ENCODE data around the gene ROPN1. TPM values are rescaled to one million over a fixed set of nuclear protein-coding genes. Genes with fewer than 3 reads are reported as not detected.
"Not testable (repeated sequence)": the region's sequence is repeated elsewhere in the genome, so short reads cannot be mapped to it uniquely, and the experiment has no call there.

The ROPN1 gene
- total RNA-seq, 2 experiments from 2014 or later, result not detected

DNA sequence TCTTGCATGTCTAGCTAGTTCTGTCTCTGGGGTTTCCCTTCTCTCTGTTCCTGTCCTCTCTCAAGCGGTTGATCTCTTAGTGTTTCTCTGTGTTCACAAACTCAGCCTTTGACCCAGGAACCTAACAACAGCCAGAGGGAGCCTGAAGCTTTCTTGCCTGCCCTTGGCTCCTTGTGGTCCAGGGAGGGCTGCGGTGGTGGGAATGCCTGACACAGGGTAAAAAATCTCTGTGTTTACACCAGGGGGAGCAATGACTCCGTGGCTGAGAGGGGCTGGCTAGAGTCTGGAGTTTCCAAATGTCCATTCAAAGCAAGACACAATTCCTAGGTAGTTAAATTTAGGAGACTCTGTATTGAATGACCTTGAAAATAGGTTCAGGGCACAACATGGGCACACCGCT lies 24.6 kb upstream of the ROPN1 start:
- H3K9me3 ChIP-seq (ENCODE audit: low read length); H4K20me1 ChIP-seq (ENCODE audit: insufficient read depth, low read length); H3K36me3 ChIP-seq (ENCODE audit: insufficient read depth, low read length); CTCF ChIA-PET (ENCODE audit: unreplicated experiment); H3K79me2 ChIP-seq (ENCODE audit: insufficient read depth, low read depth, low read length); DNase-seq (ENCODE audit: low spot score); H2AFZ ChIP-seq (ENCODE audit: low read length); H3K27ac ChIP-seq (ENCODE audit: low read depth, low read length, poor library complexity, severe bottlenecking); H3K4me3 ChIP-seq (ENCODE audit: low read depth, low read length, poor library complexity, severe bottlenecking); H3K4me1 ChIP-seq (ENCODE audit: insufficient read depth, low read length, poor library complexity, severe bottlenecking); BruUV-seq (replicated peaks); H3K9me2 ChIP-seq (ENCODE audit: insufficient read depth, low read length); POLR2A ChIA-PET; H3K4me2 ChIP-seq (ENCODE audit: low read length): not testable (repeated sequence)
- intact Hi-C loops (cut with micrococcal nuclease; ENCODE audit: unreplicated experiment), result loop anchor here (5.0 kb wide), 1 partner anchor 61 kb away; no protein-coding TSS in a partner anchor
- TF ChIP-seq, protein P1, sequence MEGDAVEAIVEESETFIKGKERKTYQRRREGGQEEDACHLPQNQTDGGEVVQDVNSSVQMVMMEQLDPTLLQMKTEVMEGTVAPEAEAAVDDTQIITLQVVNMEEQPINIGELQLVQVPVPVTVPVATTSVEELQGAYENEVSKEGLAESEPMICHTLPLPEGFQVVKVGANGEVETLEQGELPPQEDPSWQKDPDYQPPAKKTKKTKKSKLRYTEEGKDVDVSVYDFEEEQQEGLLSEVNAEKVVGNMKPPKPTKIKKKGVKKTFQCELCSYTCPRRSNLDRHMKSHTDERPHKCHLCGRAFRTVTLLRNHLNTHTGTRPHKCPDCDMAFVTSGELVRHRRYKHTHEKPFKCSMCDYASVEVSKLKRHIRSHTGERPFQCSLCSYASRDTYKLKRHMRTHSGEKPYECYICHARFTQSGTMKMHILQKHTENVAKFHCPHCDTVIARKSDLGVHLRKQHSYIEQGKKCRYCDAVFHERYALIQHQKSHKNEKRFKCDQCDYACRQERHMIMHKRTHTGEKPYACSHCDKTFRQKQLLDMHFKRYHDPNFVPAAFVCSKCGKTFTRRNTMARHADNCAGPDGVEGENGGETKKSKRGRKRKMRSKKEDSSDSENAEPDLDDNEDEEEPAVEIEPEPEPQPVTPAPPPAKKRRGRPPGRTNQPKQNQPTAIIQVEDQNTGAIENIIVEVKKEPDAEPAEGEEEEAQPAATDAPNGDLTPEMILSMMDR (conservative IDR thresholded peaks at IDR 0.05; ENCODE audit: low read length), result 0 out of 2 replicates have a peak, but pooled peaks have one; percentile 22

DNA sequence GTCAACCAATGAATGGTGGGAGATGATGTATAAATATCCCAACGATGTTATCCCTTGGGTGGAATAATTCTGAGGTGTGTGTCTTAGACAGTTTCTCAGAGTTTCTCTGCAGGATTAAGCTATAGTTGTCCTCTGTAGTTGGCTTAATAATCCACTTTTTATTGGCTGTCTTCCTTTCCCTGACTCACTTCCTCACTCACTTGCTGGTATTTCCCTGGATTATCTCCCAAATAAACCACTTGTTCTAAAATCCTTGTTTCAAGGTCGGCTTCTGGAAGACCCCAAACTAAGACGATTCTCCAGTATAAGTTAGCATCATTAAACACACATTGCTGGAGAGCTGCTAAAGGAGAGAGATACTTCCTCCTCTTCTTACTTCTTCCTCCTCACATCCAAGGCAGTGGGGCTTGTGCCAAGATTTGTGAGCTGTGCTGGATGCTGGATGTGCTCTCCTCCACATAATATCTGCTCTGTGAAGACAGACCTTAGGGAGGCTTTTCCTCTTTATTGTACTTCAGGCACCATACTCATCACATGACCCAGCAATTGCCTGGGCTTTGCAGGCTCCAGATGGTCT lies 22.5 kb upstream of the ROPN1 start:
- no peaks in the 10 kb centered on the region for H3K9me2 ChIP-seq (ENCODE audit: insufficient read depth, low read length)
- no TSS peak for BruUV-seq (replicated peaks)
- H3K4me3 ChIP-seq (ENCODE audit: low read depth, low read length, poor library complexity, severe bottlenecking), result no peak overlapping the region
- H3K4me2 ChIP-seq (ENCODE audit: low read length), result no peak overlapping the region
- TF ChIP-seq, protein P1 (conservative IDR thresholded peaks at IDR 0.05; ENCODE audit: low read length), result no peak
- TF ChIP-seq EZH2phosphoT487 (IDR thresholded peaks at IDR 0.05; ENCODE audit: borderline replicate concordance, low read depth, low read length), result no peak
- DNase-seq (ENCODE audit: low spot score), result no peak
- H3K36me3 ChIP-seq (ENCODE audit: insufficient read depth, low read length), result no peaks in the 10 kb centered on the region
- H2AFZ ChIP-seq (ENCODE audit: low read length), result no peak overlapping the region
- no peaks in the 10 kb centered on the region for H4K20me1 ChIP-seq (ENCODE audit: insufficient read depth, low read length)
- intact Hi-C loops (cut with micrococcal nuclease; ENCODE audit: unreplicated experiment), result no loop called here
- no peaks in the 10 kb centered on the region for H3K79me2 ChIP-seq (ENCODE audit: insufficient read depth, low read depth, low read length)
- no peak overlapping the region for H3K27ac ChIP-seq (ENCODE audit: low read depth, low read length, poor library complexity, severe bottlenecking)
- no peaks in the 10 kb centered on the region for H3K4me1 ChIP-seq (ENCODE audit: insufficient read depth, low read length, poor library complexity, severe bottlenecking)
- ChIA-PET CTCF (ENCODE audit: unreplicated experiment) (no interaction called here), POLR2A (no interaction called here)
- H3K9me3 ChIP-seq (ENCODE audit: low read length), result no peaks in the 10 kb centered on the region

DNA sequence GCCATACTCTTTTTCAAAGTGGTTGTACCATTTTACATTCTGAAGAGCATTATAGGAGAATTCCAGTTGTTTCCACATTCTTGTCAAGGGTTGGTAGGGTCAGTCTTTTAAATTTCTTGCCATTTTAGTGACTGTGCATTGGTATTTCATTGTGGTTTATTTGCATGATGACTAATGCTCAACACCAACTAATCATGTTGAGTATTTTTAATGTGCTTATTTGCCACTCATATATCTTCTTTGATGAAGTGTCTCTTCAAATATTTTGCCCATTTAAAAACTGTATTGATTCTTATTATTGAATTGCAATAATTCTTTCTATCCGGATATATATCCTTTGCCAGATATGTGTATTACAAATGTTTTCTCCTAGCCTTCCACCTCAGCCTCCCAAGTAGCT lies 16.4 kb upstream of the ROPN1 start:
- POLR2A ChIA-PET, result not testable (repeated sequence)

More for the DNA sequence above, 16.4 kb upstream of the ROPN1 start:
- H3K36me3 ChIP-seq (ENCODE audit: insufficient read depth, low read length); H3K27ac ChIP-seq (ENCODE audit: low read depth, low read length, poor library complexity, severe bottlenecking); H3K79me2 ChIP-seq (ENCODE audit: insufficient read depth, low read depth, low read length); H3K9me2 ChIP-seq (ENCODE audit: insufficient read depth, low read length); H3K4me2 ChIP-seq (ENCODE audit: low read length); intact Hi-C loops (cut with micrococcal nuclease; ENCODE audit: unreplicated experiment); H2AFZ ChIP-seq (ENCODE audit: low read length); H3K4me1 ChIP-seq (ENCODE audit: insufficient read depth, low read length, poor library complexity, severe bottlenecking); H4K20me1 ChIP-seq (ENCODE audit: insufficient read depth, low read length); H3K9me3 ChIP-seq (ENCODE audit: low read length); CTCF ChIA-PET (ENCODE audit: unreplicated experiment); DNase-seq (ENCODE audit: low spot score); H3K4me3 ChIP-seq (ENCODE audit: low read depth, low read length, poor library complexity, severe bottlenecking); BruUV-seq (replicated peaks): not testable (repeated sequence)
